Ovary (tissue), 3 donors: ENCODE data around the gene KBTBD12.

Experiments used
- CTCF ChIP-seq, 3 donors: fragments of 450-650 bp in 2 of 3; fragments of 200-600 bp in 1 of 3; IDR thresholded peaks; one replicate each; pipeline versions ENCODE4 v1.5.1 to v1.8.0; 2016 to 2022; ENCODE audit warnings: antibody characterized with exemption in 3 of 3, mild to moderate bottlenecking in 1 of 3
- EP300 ChIP-seq: sonication (generic); formaldehyde crosslinking; IDR thresholded peaks from one replicate; pipeline ENCODE4 v1.6.1; 2017; ENCODE audit warnings: antibody characterized with exemption
- POLR2A ChIP-seq: fragments of 450-650 bp; IDR thresholded peaks from one replicate; pipeline ENCODE4 v1.6.1; 2017; ENCODE audit warnings: antibody characterized with exemption, mild to moderate bottlenecking, moderate library complexity
- donor health status: DM: no; HTN: no; CAD: no.

GRCh38 chr3:127960421-127960965 is 45.5 kb downstream of the KBTBD12 start:
- TF ChIP-seq POLR2A (no peak), CTCF (IDR thresholded peaks at IDR 0.05) (no peak), EP300 (no peak)
